WTC11 (cell line): ENCODE measurements around the gene CNOT8. TPM values are rescaled to one million over a fixed set of nuclear protein-coding genes. Genes with fewer than 3 reads are reported as not detected.

Experiments used
- ATAC-seq: fragments of 200-7000 bp; cut with Tn5 transposase; 2 replicates; pipeline ENCODE4 v1.10.0; 2021; ENCODE audit warnings: mild to moderate bottlenecking, moderate library complexity
- CTCF ChIA-PET: fragments of 300-600 bp; sonication (Branson Sonifier 250); formaldehyde crosslinking; loops from one replicate; lab custom pipeline; 2021; ENCODE audit warnings: antibody characterized with exemption; lab: Charles Lee
- POLR2A ChIA-PET: fragments of 350-600 bp; sonication (Branson Sonifier 250); formaldehyde crosslinking; loops from one replicate; lab custom pipeline; 2021; ENCODE audit warnings: antibody characterized with exemption; lab: Charles Lee
- DNase-seq: peaks from one replicate; pipeline ENCODE4 v3.0.0; 2021; ENCODE audit warnings: low spot score
- H3K27ac Mint-ChIP-seq: 2 replicates; pipeline ENCODE4 v1.8.0; 2021; ENCODE audit warnings: mixed read lengths
- H3K27me3 Mint-ChIP-seq: 2 replicates; pipeline ENCODE4 v1.8.0; 2021; ENCODE audit warnings: low read depth, mild to moderate bottlenecking, moderate library complexity, mixed read lengths
- H3K36me3 Mint-ChIP-seq: 2 replicates; pipeline ENCODE4 v1.8.0; 2021; ENCODE audit warnings: mixed read lengths
- H3K4me1 Mint-ChIP-seq: 2 replicates; pipeline ENCODE4 v1.8.0; 2022; ENCODE audit warnings: mixed read lengths
- H3K4me3 Mint-ChIP-seq: 2 replicates; pipeline ENCODE4 v1.8.0; 2021; ENCODE audit warnings: mild to moderate bottlenecking, moderate library complexity, mixed read lengths
- H3K9me3 Mint-ChIP-seq: 2 replicates; pipeline ENCODE4 v1.8.0; 2021; ENCODE audit warnings: mixed read lengths
- ATF3 ChIP-seq: sonication (generic); formaldehyde crosslinking; conservative IDR thresholded peaks from 2 replicates; pipeline ENCODE4 v1.8.1; 2022; ENCODE audit warnings: mild to moderate bottlenecking, missing genetic modification reagents
- CDX4 ChIP-seq: fragments of 250-450 bp; sonication (Bioruptor Pico); IDR thresholded peaks from 2 replicates; pipeline ENCODE4 v1.9.0; 2021; ENCODE audit warnings: moderate library complexity, mild to moderate bottlenecking, inconsistent platforms, borderline replicate concordance
- ESRRA ChIP-seq: sonication (generic); formaldehyde crosslinking; IDR thresholded peaks from 2 replicates; pipeline ENCODE4 v1.8.1; 2022; ENCODE audit warnings: mild to moderate bottlenecking, missing genetic modification reagents, borderline replicate concordance
- ETV6 ChIP-seq: sonication (generic); formaldehyde crosslinking; IDR thresholded peaks from 2 replicates; pipeline ENCODE4 v1.8.1; 2022; ENCODE audit warnings: mild to moderate bottlenecking, missing genetic modification reagents
- FOXJ3 ChIP-seq: sonication (generic); formaldehyde crosslinking; IDR thresholded peaks from 2 replicates; pipeline ENCODE4 v1.9.0; 2021; ENCODE audit warnings: missing genetic modification reagents, mild to moderate bottlenecking, borderline replicate concordance
- FOXP4 ChIP-seq: sonication (generic); formaldehyde crosslinking; IDR thresholded peaks from 2 replicates; pipeline ENCODE4 v1.8.0; 2022; ENCODE audit warnings: mild to moderate bottlenecking, missing genetic modification reagents
- GTF2I ChIP-seq: fragments of 250-450 bp; sonication (Bioruptor Pico); conservative IDR thresholded peaks from 2 replicates; pipeline ENCODE4 v1.4.0; 2021; ENCODE audit warnings: mild to moderate bottlenecking
- IRF1 ChIP-seq: sonication (generic); formaldehyde crosslinking; IDR thresholded peaks from 2 replicates; pipeline ENCODE4 v1.8.0; 2023; ENCODE audit warnings: missing genetic modification reagents
- JUN ChIP-seq: sonication (generic); formaldehyde crosslinking; IDR thresholded peaks from 2 replicates; pipeline ENCODE4 v1.8.0; 2023; ENCODE audit warnings: mild to moderate bottlenecking, missing genetic modification reagents
- NR3C1 ChIP-seq: sonication (generic); formaldehyde crosslinking; conservative IDR thresholded peaks from 2 replicates; pipeline ENCODE4 v1.8.1; 2023; ENCODE audit warnings: low read depth, mild to moderate bottlenecking, missing genetic modification reagents
- SOX15 ChIP-seq: fragments of 250-450 bp; sonication (Bioruptor Pico); IDR thresholded peaks from 2 replicates; pipeline ENCODE4 v1.9.0; 2021; ENCODE audit warnings: mild to moderate bottlenecking
- STAT6 ChIP-seq: sonication (generic); formaldehyde crosslinking; conservative IDR thresholded peaks from 2 replicates; pipeline ENCODE4 v1.8.1; 2023; ENCODE audit warnings: mild to moderate bottlenecking, low read depth, missing genetic modification reagents, moderate library complexity
- TCF7 ChIP-seq: sonication (generic); formaldehyde crosslinking; IDR thresholded peaks from 2 replicates; pipeline ENCODE4 v1.8.0; 2022; ENCODE audit warnings: mild to moderate bottlenecking, low read depth, missing genetic modification reagents, moderate library complexity
- TEAD1 ChIP-seq: sonication (generic); formaldehyde crosslinking; IDR thresholded peaks from 2 replicates; pipeline ENCODE4 v1.8.0; 2022; ENCODE audit warnings: mild to moderate bottlenecking, missing genetic modification reagents
- TP53 ChIP-seq: sonication (generic); formaldehyde crosslinking; IDR thresholded peaks from 2 replicates; pipeline ENCODE4 v1.8.1; 2023; ENCODE audit warnings: mild to moderate bottlenecking, missing genetic modification reagents
- ZNF121 ChIP-seq: sonication (generic); formaldehyde crosslinking; IDR thresholded peaks from 2 replicates; pipeline ENCODE4 v1.8.0; 2023; ENCODE audit warnings: missing genetic modification reagents
- ZNF396 ChIP-seq: fragments of 250-450 bp; sonication (Bioruptor Pico); IDR thresholded peaks from 2 replicates; pipeline ENCODE4 v1.8.0; 2021; ENCODE audit warnings: mild to moderate bottlenecking, moderate library complexity, borderline replicate concordance
- ZNF423 ChIP-seq: fragments of 250-450 bp; sonication (Bioruptor Pico); IDR thresholded peaks from 2 replicates; pipeline ENCODE4 v2.1.2; 2022; ENCODE audit warnings: mild to moderate bottlenecking, moderate library complexity
- total RNA-seq: library from RNA; stranded (reverse); gene quantifications from 3 replicates; pipeline ENCODE4 v1.2.3, GENCODE V29; 2021
- TF ChIP-seq, protein P1 (sequence below): sonication (generic); formaldehyde crosslinking; IDR thresholded peaks from 2 replicates; pipeline ENCODE4 v1.8.1; 2022; ENCODE audit warnings: mild to moderate bottlenecking, moderate library complexity, missing genetic modification reagents
- TF ChIP-seq, protein P2 (sequence below): sonication (generic); formaldehyde crosslinking; IDR thresholded peaks from 2 replicates; pipeline ENCODE4 v1.8.1; 2022; ENCODE audit warnings: missing genetic modification reagents, borderline replicate concordance
- TF ChIP-seq, protein P3 (sequence below): fragments of 250-450 bp; sonication (Bioruptor Pico); IDR thresholded peaks from 2 replicates; pipeline ENCODE4 v2.1.2; 2022; ENCODE audit warnings: mild to moderate bottlenecking, moderate library complexity
- TF ChIP-seq, protein P4 (sequence below): fragments of 250-450 bp; sonication (Bioruptor Pico); IDR thresholded peaks from 2 replicates; pipeline ENCODE4 v1.9.0; 2021; ENCODE audit warnings: mild to moderate bottlenecking

The CNOT8 gene
- total RNA-seq, 1 experiment from 2014 or later, result 58.6 TPM

- CTCF ChIA-PET, result no interaction called here
- no peak for TF ChIP-seq STAT6
- no peak for TF ChIP-seq TEAD1 (CRISPR knock-in tag)
- TF ChIP-seq, protein P1, sequence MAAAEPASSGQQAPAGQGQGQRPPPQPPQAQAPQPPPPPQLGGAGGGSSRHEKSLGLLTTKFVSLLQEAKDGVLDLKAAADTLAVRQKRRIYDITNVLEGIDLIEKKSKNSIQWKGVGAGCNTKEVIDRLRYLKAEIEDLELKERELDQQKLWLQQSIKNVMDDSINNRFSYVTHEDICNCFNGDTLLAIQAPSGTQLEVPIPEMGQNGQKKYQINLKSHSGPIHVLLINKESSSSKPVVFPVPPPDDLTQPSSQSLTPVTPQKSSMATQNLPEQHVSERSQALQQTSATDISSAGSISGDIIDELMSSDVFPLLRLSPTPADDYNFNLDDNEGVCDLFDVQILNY (CRISPR knock-in tag), result no peak
- TF ChIP-seq ETV6 (CRISPR knock-in tag), result no peak
- no peak for TF ChIP-seq ZNF396 (CRISPR knock-in tag)
- TF ChIP-seq, protein P2, sequence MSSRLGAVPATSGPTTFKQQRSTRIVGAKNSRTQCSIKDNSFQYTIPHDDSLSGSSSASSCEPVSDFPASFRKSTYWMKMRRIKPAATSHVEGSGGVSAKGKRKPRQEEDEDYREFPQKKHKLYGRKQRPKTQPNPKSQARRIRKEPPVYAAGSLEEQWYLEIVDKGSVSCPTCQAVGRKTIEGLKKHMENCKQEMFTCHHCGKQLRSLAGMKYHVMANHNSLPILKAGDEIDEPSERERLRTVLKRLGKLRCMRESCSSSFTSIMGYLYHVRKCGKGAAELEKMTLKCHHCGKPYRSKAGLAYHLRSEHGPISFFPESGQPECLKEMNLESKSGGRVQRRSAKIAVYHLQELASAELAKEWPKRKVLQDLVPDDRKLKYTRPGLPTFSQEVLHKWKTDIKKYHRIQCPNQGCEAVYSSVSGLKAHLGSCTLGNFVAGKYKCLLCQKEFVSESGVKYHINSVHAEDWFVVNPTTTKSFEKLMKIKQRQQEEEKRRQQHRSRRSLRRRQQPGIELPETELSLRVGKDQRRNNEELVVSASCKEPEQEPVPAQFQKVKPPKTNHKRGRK (CRISPR knock-in tag), result no peak
- TF ChIP-seq FOXP4 (CRISPR knock-in tag), result no peak
- TF ChIP-seq, all 79 proteins: peak for 0
- no peaks in the 10 kb centered on the region for H3K9me3 Mint-ChIP-seq
- DNase-seq (no peak), ATAC-seq (no peak)
- H3K36me3 Mint-ChIP-seq, result peaks cover 63% of the 10 kb centered on the region
- POLR2A ChIA-PET, result no interaction called here
- no peaks in the 10 kb centered on the region; the same call in 1 of the 2 replicates for H3K4me1 Mint-ChIP-seq
- H3K4me3 Mint-ChIP-seq, result no peak overlapping the region
- H3K27me3 Mint-ChIP-seq, result no peaks in the 10 kb centered on the region
- H3K27ac Mint-ChIP-seq, result no peak overlapping the region
Observed at GRCh38 chr5:154866841-154867240, 8.4 kb downstream of the CNOT8 start.

DNA sequence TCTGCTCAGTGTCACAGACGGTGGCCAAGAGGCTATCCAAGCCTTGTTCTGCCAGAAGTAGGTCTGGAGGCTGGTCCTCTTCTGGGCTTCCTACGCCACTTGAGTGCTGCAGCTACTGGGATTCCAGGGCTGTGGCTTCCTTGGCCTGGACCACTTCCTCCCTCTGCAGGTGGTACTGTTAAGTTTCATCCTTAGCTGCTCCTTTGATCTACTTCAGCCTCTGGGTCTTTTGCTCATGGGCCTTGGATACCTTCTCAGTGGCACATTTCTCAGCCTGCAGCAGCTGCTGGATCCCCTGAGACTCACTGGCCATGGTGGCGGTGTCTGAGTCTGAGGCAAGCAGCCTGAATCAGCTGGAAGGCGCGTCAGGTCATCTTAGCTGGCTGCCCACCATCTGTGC is 10.3 kb downstream of the CNOT8 start:
- Mint-ChIP-seq H3K4me3 (no peak overlapping the region), H3K4me1 (no peaks in the 10 kb centered on the region; the same call in 1 of the 2 replicates), H3K27me3 (no peaks in the 10 kb centered on the region), H3K9me3 (no peaks in the 10 kb centered on the region), H3K36me3 (peaks cover 62% of the 10 kb centered on the region), H3K27ac (peak overlapping the region; percentile 93)
- peak; percentile 42 for DNase-seq
- TF ChIP-seq TP53 (CRISPR knock-in tag), result no peak
- TF ChIP-seq, protein P3, sequence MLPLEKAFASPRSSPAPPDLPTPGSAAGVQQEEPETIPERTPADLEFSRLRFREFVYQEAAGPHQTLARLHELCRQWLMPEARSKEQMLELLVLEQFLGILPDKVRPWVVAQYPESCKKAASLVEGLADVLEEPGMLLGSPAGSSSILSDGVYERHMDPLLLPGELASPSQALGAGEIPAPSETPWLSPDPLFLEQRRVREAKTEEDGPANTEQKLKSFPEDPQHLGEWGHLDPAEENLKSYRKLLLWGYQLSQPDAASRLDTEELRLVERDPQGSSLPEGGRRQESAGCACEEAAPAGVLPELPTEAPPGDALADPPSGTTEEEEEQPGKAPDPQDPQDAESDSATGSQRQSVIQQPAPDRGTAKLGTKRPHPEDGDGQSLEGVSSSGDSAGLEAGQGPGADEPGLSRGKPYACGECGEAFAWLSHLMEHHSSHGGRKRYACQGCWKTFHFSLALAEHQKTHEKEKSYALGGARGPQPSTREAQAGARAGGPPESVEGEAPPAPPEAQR (CRISPR knock-in tag), result no peak
- TF ChIP-seq ZNF121 (CRISPR knock-in tag), result no peak
- TF ChIP-seq, protein P4, sequence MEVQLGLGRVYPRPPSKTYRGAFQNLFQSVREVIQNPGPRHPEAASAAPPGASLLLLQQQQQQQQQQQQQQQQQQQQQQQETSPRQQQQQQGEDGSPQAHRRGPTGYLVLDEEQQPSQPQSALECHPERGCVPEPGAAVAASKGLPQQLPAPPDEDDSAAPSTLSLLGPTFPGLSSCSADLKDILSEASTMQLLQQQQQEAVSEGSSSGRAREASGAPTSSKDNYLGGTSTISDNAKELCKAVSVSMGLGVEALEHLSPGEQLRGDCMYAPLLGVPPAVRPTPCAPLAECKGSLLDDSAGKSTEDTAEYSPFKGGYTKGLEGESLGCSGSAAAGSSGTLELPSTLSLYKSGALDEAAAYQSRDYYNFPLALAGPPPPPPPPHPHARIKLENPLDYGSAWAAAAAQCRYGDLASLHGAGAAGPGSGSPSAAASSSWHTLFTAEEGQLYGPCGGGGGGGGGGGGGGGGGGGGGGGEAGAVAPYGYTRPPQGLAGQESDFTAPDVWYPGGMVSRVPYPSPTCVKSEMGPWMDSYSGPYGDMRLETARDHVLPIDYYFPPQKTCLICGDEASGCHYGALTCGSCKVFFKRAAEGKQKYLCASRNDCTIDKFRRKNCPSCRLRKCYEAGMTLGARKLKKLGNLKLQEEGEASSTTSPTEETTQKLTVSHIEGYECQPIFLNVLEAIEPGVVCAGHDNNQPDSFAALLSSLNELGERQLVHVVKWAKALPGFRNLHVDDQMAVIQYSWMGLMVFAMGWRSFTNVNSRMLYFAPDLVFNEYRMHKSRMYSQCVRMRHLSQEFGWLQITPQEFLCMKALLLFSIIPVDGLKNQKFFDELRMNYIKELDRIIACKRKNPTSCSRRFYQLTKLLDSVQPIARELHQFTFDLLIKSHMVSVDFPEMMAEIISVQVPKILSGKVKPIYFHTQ (CRISPR knock-in tag), result no peak
- no peak for TF ChIP-seq ATF3 (CRISPR knock-in tag)
- TF ChIP-seq FOXJ3, result no peak
- TF ChIP-seq IRF1, result no peak
- TF ChIP-seq CDX4 (CRISPR knock-in tag), result no peak
- no peak for TF ChIP-seq SOX15
- no peak for TF ChIP-seq ZNF423 (CRISPR knock-in tag)
- TF ChIP-seq TCF7 (CRISPR knock-in tag), result no peak
- TF ChIP-seq ESRRA, result no peak
- no peak for TF ChIP-seq JUN (CRISPR knock-in tag)
- no peak for TF ChIP-seq GTF2I (CRISPR knock-in tag)
- TF ChIP-seq NR3C1 (CRISPR knock-in tag), result no peak
- ATAC-seq, result peak; percentile 88
- ChIA-PET POLR2A (no interaction called here), CTCF (interaction anchor here (0.6 to 2.0 kb wide), 10 partner anchors 10 to 229 kb away, joined by 3 to 11 read pairs (median 4); partner anchors contain the start of genes CNOT8 and FAXDC2)
